ENCODE measurements around the gene RGS1. TPM values are rescaled to one million over a fixed set of nuclear protein-coding genes. Genes with fewer than 3 reads are reported as not detected.

Gene RGS1
- total RNA-seq, 1 experiment from 2014 or later: not detected

- ChIA-PET POLR2A (ENCODE audit: unreplicated experiment) (no interaction called here), CTCF (no interaction called here)
- ATAC-seq: no peak
- no peak for DNase-seq
- H3K9me2 ChIP-seq (replicated peaks; ENCODE audit: low read length): no peaks in the 10 kb centered on the region
- H3F3A ChIP-seq (ENCODE audit: low read length, unreplicated experiment): no peaks in the 10 kb centered on the region
- intact Hi-C loops (cut with micrococcal nuclease): loop anchor here (5.0 kb wide), 1 partner anchor 47 kb away; no protein-coding TSS in a partner anchor
- H3K9me3 ChIP-seq (ENCODE audit: low read length): no peaks in the 10 kb centered on the region
- no peaks in the 10 kb centered on the region for H4K20me1 ChIP-seq (ENCODE audit: low read length)
- H2AFZ ChIP-seq (ENCODE audit: low read length): no peak overlapping the region
- H3K4me3 ChIP-seq (ENCODE audit: low read length): no peak overlapping the region
- no peak overlapping the region for H3K4me2 ChIP-seq (ENCODE audit: low read length)
- no peaks in the 10 kb centered on the region for H3K79me2 ChIP-seq (ENCODE audit: low read length)
- H3K9ac ChIP-seq (ENCODE audit: low read length): no peak overlapping the region
- BruUV-seq (replicated peaks): no TSS peak
- TF ChIP-seq EZH2 (IDR thresholded peaks at IDR 0.05; ENCODE audit: low read length, unreplicated experiment) (no peak), CTCF (conservative IDR thresholded peaks at IDR 0.05; ENCODE audit: low read depth, low read length) (no peak), EZH2phosphoT487 (IDR thresholded peaks at IDR 0.05; ENCODE audit: borderline replicate concordance, low read length) (no peak)
- peaks cover 28% of the 10 kb centered on the region for H3K4me1 ChIP-seq (ENCODE audit: insufficient read depth, low read length)
- H3K27ac ChIP-seq (ENCODE audit: low read length): no peak overlapping the region
- no peaks in the 10 kb centered on the region for H3K36me3 ChIP-seq (ENCODE audit: low read depth, low read length)
- no peaks in the 10 kb centered on the region for H3K27me3 ChIP-seq (ENCODE audit: low read length)
Measured at GRCh38 chr1:192534666-192535065, 40.9 kb upstream of the RGS1 start.

DNA sequence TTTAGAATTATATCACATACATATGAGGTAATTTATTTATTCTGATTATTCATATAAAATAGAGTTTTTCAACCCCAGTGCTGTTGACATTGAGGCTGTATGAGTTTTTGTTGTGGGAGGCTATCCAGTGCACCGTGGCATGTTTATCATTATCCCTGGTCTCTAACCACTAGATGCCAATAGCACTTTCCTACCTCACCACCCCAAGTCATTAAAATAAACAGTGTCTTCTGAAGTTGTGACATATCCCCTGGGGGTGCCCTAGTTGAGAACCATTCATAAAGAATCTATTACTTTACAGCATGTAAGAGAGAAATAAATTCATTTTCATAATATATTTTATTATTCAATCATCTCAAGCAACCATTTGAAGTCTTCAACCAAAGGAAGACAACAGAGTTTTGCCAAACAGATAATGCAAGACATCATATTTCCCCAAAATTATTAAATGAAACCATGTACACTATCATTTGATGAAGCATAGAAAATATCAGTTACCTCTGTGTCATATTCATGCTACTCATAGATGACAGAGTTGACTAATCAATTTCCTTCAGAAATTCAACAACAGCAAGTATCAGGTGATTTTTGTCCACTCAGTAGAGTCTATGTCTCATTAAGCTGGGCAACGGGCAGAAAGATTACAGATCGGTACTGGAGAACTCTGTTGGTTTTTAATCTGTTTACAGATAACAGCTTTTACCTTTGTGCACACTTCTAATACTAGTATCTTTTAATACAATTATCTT, 39.5 kb upstream of the RGS1 start:
- no peak overlapping the region for H3K4me2 ChIP-seq (ENCODE audit: low read length)
- H3K27me3 ChIP-seq (ENCODE audit: low read length): no peaks in the 10 kb centered on the region
- intact Hi-C loops (cut with micrococcal nuclease): no loop called here
- no TSS peak for BruUV-seq (replicated peaks)
- POLR2A ChIA-PET (ENCODE audit: unreplicated experiment): no interaction called here
- H3F3A ChIP-seq (ENCODE audit: low read length, unreplicated experiment): no peaks in the 10 kb centered on the region
- H3K36me3 ChIP-seq (ENCODE audit: low read depth, low read length): no peaks in the 10 kb centered on the region
- no peaks in the 10 kb centered on the region for H3K9me2 ChIP-seq (replicated peaks; ENCODE audit: low read length)
- H3K4me3 ChIP-seq (ENCODE audit: low read length): no peak overlapping the region
- ATAC-seq (no peak), DNase-seq (no peak)
- H3K9me3 ChIP-seq (ENCODE audit: low read length): no peaks in the 10 kb centered on the region
- H3K4me1 ChIP-seq (ENCODE audit: insufficient read depth, low read length): peaks cover 20% of the 10 kb centered on the region
- H3K27ac ChIP-seq (ENCODE audit: low read length): no peak overlapping the region
- no peaks in the 10 kb centered on the region for H4K20me1 ChIP-seq (ENCODE audit: low read length)
- no peak overlapping the region for H2AFZ ChIP-seq (ENCODE audit: low read length)
- CTCF ChIA-PET: no interaction called here
- TF ChIP-seq CTCF (conservative IDR thresholded peaks at IDR 0.05; ENCODE audit: low read depth, low read length) (no peak), EZH2phosphoT487 (IDR thresholded peaks at IDR 0.05; ENCODE audit: borderline replicate concordance, low read length) (no peak), EZH2 (IDR thresholded peaks at IDR 0.05; ENCODE audit: low read length, unreplicated experiment) (no peak)
- no peaks in the 10 kb centered on the region for H3K79me2 ChIP-seq (ENCODE audit: low read length)
- no peak overlapping the region for H3K9ac ChIP-seq (ENCODE audit: low read length)
